H1 (cell line): ENCODE data around the gene LFNG. TPM values are rescaled to one million over a fixed set of nuclear protein-coding genes. Genes with fewer than 3 reads are reported as not detected.

Experiments
- CTCF ChIA-PET: fragments of 300-600 bp; sonication (Branson Sonifier 250); formaldehyde crosslinking; loops from one replicate; lab custom pipeline; 2021; ENCODE audit not compliant: partially characterized antibody; lab: Charles Lee
- POLR2A ChIA-PET: fragments of 300-600 bp; sonication (Branson Sonifier 250); formaldehyde crosslinking; loops from one replicate; lab custom pipeline; 2021; ENCODE audit warnings: inconsistent platforms; ENCODE audit not compliant: partially characterized antibody; lab: Charles Lee
- DNase-seq, 2 experiments: peaks; one replicate each; pipeline versions ENCODE4 v3.0.0 to v3.0.0-alpha.2; 2010 to 2022; ENCODE audit warnings: low spot score in 2 of 2, low read depth in 1 of 2, mixed read lengths in 1 of 2
- FAIRE-seq: peaks from 2 replicates; lab custom pipeline; 2011; peaks lifted over from hg19 to GRCh38; lab: Jason Lieb, UNC
- H2AFZ ChIP-seq: 2 replicates; pipeline ENCODE4 v1.8.1; 2012; ENCODE audit warnings: low read length, inconsistent platforms
- H2AK5ac ChIP-seq: 2 replicates; pipeline ENCODE4 v1.6.1; 2013; ENCODE audit warnings: low read depth, low read length
- H2BK120ac ChIP-seq: replicated peaks from 2 replicates; pipeline ENCODE3; 2013; ENCODE audit warnings: low read depth, low read length, inconsistent platforms
- H2BK12ac ChIP-seq: 2 replicates; pipeline ENCODE4 v1.6.1; 2013; ENCODE audit warnings: low read depth, low read length
- H2BK15ac ChIP-seq: 2 replicates; pipeline ENCODE4 v1.6.1; 2013; ENCODE audit warnings: low read length
- H2BK20ac ChIP-seq: 2 replicates; pipeline ENCODE4 v1.6.1; 2013; ENCODE audit warnings: low read length
- H2BK5ac ChIP-seq: 2 replicates; pipeline ENCODE4 v1.6.1; 2013; ENCODE audit warnings: low read depth, low read length
- H3K14ac ChIP-seq: 2 replicates; pipeline ENCODE4 v1.6.1; 2013; ENCODE audit warnings: inconsistent platforms; ENCODE audit not compliant: insufficient read length
- H3K18ac ChIP-seq: 2 replicates; pipeline ENCODE4 v1.6.1; 2013; ENCODE audit warnings: low read length; ENCODE audit errors: extremely low read depth
- H3K23ac ChIP-seq: 2 replicates; pipeline ENCODE4 v1.6.1; 2013; ENCODE audit warnings: inconsistent platforms; ENCODE audit not compliant: insufficient read length
- H3K23me2 ChIP-seq: 2 replicates; pipeline ENCODE4 v1.6.1; 2013; ENCODE audit warnings: low read depth, low read length
- H3K27ac ChIP-seq: 2 replicates; pipeline ENCODE4 v1.6.1; 2011; ENCODE audit warnings: low read depth, low read length, inconsistent platforms
- H3K27me3 ChIP-seq, 4 experiments: replicated peaks in 1 of 4; 1 replicate in 1 of 4; 2 replicates in 3 of 4; pipeline versions ENCODE4 v1.6.1 to v1.8.1; 2011 to 2013; ENCODE audit warnings: low read length in 3 of 4, mild to moderate bottlenecking in 3 of 4, inconsistent platforms in 2 of 4, mixed read lengths in 2 of 4, moderate library complexity in 1 of 4; ENCODE audit not compliant: control insufficient read depth in 3 of 4, insufficient read depth in 3 of 4; ENCODE audit errors: extremely low read depth in 1 of 4
- H3K36me3 ChIP-seq, 4 experiments: 2 replicates each; pipeline versions ENCODE4 v1.6.1 to v1.8.1; 2011 to 2013; ENCODE audit warnings: mild to moderate bottlenecking in 4 of 4, low read length in 3 of 4, moderate library complexity in 2 of 4, control low read depth in 1 of 4, inconsistent platforms in 1 of 4; ENCODE audit not compliant: insufficient read depth in 4 of 4, control insufficient read depth in 2 of 4
- H3K4ac ChIP-seq: replicated peaks from 2 replicates; pipeline ENCODE3; 2013; ENCODE audit warnings: low read length, low read depth, mixed read lengths, inconsistent platforms; ENCODE audit not compliant: insufficient read length
- H3K4me1 ChIP-seq, 4 experiments: replicated peaks in 1 of 4; 1 replicate in 1 of 4; 2 replicates in 3 of 4; pipeline versions ENCODE4 v1.6.1 to v1.8.1; 2011 to 2013; ENCODE audit warnings: low read length in 3 of 4, inconsistent platforms in 2 of 4, mixed read lengths in 1 of 4; ENCODE audit not compliant: insufficient read depth in 4 of 4, control insufficient read depth in 3 of 4
- H3K4me2 ChIP-seq, 2 experiments: 2 replicates each; pipeline versions ENCODE4 v1.6.1 to v1.8.1; 2011 to 2013; ENCODE audit warnings: low read depth in 2 of 2, low read length in 2 of 2, control low read depth in 1 of 2, inconsistent platforms in 1 of 2, mild to moderate bottlenecking in 1 of 2; ENCODE audit not compliant: insufficient read depth in 1 of 2
- H3K4me3 ChIP-seq, 4 experiments: fragments of 200-600, 300-600 bp in 1 of 4; sonication (generic), shearing (Covaris generic), sonication (Bioruptor Twin) in 1 of 4; 2 replicates each; pipeline versions ENCODE4 v1.5.1 to v1.8.1; 2011 to 2016; ENCODE audit warnings: low read length in 4 of 4, low read depth in 3 of 4, control low read depth in 2 of 4, inconsistent platforms in 2 of 4, mild to moderate bottlenecking in 2 of 4, mixed read lengths in 1 of 4, moderate library complexity in 1 of 4; ENCODE audit not compliant: insufficient read depth in 2 of 4; ENCODE audit errors: extremely low read depth in 1 of 4
- H3K56ac ChIP-seq: replicated peaks from 2 replicates; pipeline ENCODE3; 2013; ENCODE audit warnings: low read depth, mild to moderate bottlenecking, mixed read lengths, low read length, inconsistent platforms; ENCODE audit not compliant: insufficient read length
- H3K79me1 ChIP-seq: 2 replicates; pipeline ENCODE4 v1.6.1; 2013; ENCODE audit warnings: low read depth, low read length, control low read depth
- H3K79me2 ChIP-seq, 2 experiments: 2 replicates each; pipeline versions ENCODE4 v1.6.1 to v1.8.1; 2012 to 2013; ENCODE audit warnings: low read length in 2 of 2, mild to moderate bottlenecking in 2 of 2, inconsistent platforms in 1 of 2; ENCODE audit not compliant: insufficient read depth in 2 of 2, control insufficient read depth in 1 of 2
- H3K9ac ChIP-seq, 4 experiments: replicated peaks in 1 of 4; 1 replicate in 1 of 4; 2 replicates in 3 of 4; pipeline versions ENCODE4 v1.6.1 to v1.8.1; 2011 to 2013; ENCODE audit warnings: low read depth in 3 of 4, low read length in 3 of 4, control low read depth in 2 of 4, mild to moderate bottlenecking in 2 of 4, moderate library complexity in 2 of 4, inconsistent platforms in 1 of 4; ENCODE audit errors: extremely low read depth in 1 of 4
- H3K9me3 ChIP-seq, 2 experiments: 2 replicates each; pipeline versions ENCODE4 v1.6.1 to v1.8.1; 2012 to 2013; ENCODE audit warnings: mild to moderate bottlenecking in 2 of 2, moderate library complexity in 2 of 2, control low read depth in 1 of 2, inconsistent platforms in 1 of 2, low read depth in 1 of 2, low read length in 1 of 2, mixed read lengths in 1 of 2; ENCODE audit not compliant: insufficient read depth in 2 of 2
- H4K20me1 ChIP-seq, 2 experiments: replicated peaks in 1 of 2; 2 replicates each; pipeline versions ENCODE3 to v1.8.1; 2011 to 2013; ENCODE audit warnings: inconsistent platforms in 2 of 2, low read length in 2 of 2, mild to moderate bottlenecking in 1 of 2; ENCODE audit not compliant: insufficient read depth in 2 of 2, control insufficient read depth in 1 of 2
- H4K5ac ChIP-seq: 2 replicates; pipeline ENCODE4 v1.6.1; 2013; ENCODE audit warnings: low read length, low read depth, mixed read lengths, inconsistent platforms; ENCODE audit not compliant: insufficient read length
- H4K8ac ChIP-seq: 2 replicates; pipeline ENCODE4 v1.8.0; 2013; ENCODE audit warnings: mild to moderate bottlenecking, moderate library complexity, low read length, inconsistent platforms; ENCODE audit not compliant: insufficient read depth; ENCODE audit errors: extremely low read depth
- H4K91ac ChIP-seq: replicated peaks from 2 replicates; pipeline ENCODE3; 2013; ENCODE audit warnings: low read length, mixed read lengths, inconsistent platforms; ENCODE audit not compliant: insufficient read length
- CTCF ChIP-seq, 3 experiments: IDR thresholded peaks; 1 replicate in 2 of 3; 2 replicates in 1 of 3; pipeline versions ENCODE4 v1.5.1 to v1.6.1; 2011; ENCODE audit warnings: low read length in 3 of 3, mild to moderate bottlenecking in 3 of 3, inconsistent platforms in 2 of 3, low read depth in 1 of 3, moderate library complexity in 1 of 3; ENCODE audit not compliant: insufficient read depth in 1 of 3; ENCODE audit errors: control extremely low read depth in 1 of 3
- EGR1 ChIP-seq: IDR thresholded peaks from 2 replicates; pipeline ENCODE4 v1.6.1; 2011; ENCODE audit warnings: low read depth, low read length, borderline replicate concordance
- GABPA ChIP-seq: IDR thresholded peaks from 2 replicates; pipeline ENCODE4 v1.6.1; 2011; ENCODE audit warnings: mild to moderate bottlenecking, low read length, moderate library complexity, borderline replicate concordance; ENCODE audit not compliant: insufficient read depth
- GTF2F1 ChIP-seq: IDR thresholded peaks from 2 replicates; pipeline ENCODE4 v1.6.1; 2012; ENCODE audit warnings: low read depth, low read length, improper control_type of control experiment, borderline replicate concordance
- JUND ChIP-seq: IDR thresholded peaks from 2 replicates; pipeline ENCODE4 v1.6.1; 2011; ENCODE audit warnings: mild to moderate bottlenecking, improper control_type of control experiment, low read length
- KDM5A ChIP-seq: fragments of 200-600 bp; IDR thresholded peaks from 2 replicates; pipeline ENCODE4 v1.7.1; 2012; ENCODE audit warnings: mild to moderate bottlenecking, low read length, inconsistent platforms, mixed read lengths
- MAX ChIP-seq: IDR thresholded peaks from 2 replicates; pipeline ENCODE4 v1.6.1; 2012; ENCODE audit warnings: inconsistent platforms
- POLR2A ChIP-seq, 2 experiments: IDR thresholded peaks; 1 replicate in 1 of 2; 2 replicates in 1 of 2; pipeline ENCODE4 v1.6.1; 2011; ENCODE audit warnings: low read depth in 2 of 2, low read length in 2 of 2, mild to moderate bottlenecking in 2 of 2; ENCODE audit errors: control extremely low read depth in 1 of 2
- SP1 ChIP-seq: IDR thresholded peaks from 2 replicates; pipeline ENCODE4 v1.6.1; 2011; ENCODE audit warnings: low read depth, low read length
- WGBS, 2 experiments: shearing (Covaris generic) in 1 of 2; methylation state at CpG; one replicate each; pipeline versions ENCODE4 v1.1.6 to v1.1.7; 2013 to 2015; ENCODE audit warnings: low lambda C conversion rate in 2 of 2, mixed read lengths in 2 of 2, inconsistent platforms in 1 of 2, low coverage in 1 of 2, missing lambda C conversion rate in 1 of 2; ENCODE audit not compliant: insufficient replicate concordance in 2 of 2, insufficient coverage in 1 of 2, insufficient read length in 1 of 2; ENCODE audit errors: extremely low coverage in 1 of 2, missing lambda C conversion rate in 1 of 2; 5-methylcytosine and 5-hydroxymethylcytosine counted together
- polyA plus RNA-seq, 7 experiments: library from polyadenylated mRNA; depleted of rRNA in 3 of 7; stranded (reverse) in 5 of 7; unstranded in 2 of 7; fragments of >200 nt in 5 of 7; fragments of 200-250 nt in 2 of 7; gene quantifications; 1 replicate in 5 of 7; 2 replicates in 1 of 7; 4 replicates in 1 of 7; pipeline versions ENCODE4 v1.2.1 to v1.2.3, GENCODE V29; 2011 to 2013; ENCODE audit warnings: missing spikeins in 2 of 7, mixed read lengths in 2 of 7
- total RNA-seq: library from RNA; stranded (reverse); fragmentation: NEBNext Ultra II Directional; extraction: Animal tissue kit (Norgen Biotek cat#: 25700); gene quantifications from 2 replicates; pipeline ENCODE4 v1.2.1, GENCODE V29; 2021

The LFNG gene
- total and polyA plus RNA-seq, 2 of the 8 experiments (the other 6 are each of a cell fraction or from before 2014, with no cell fraction given): 31.6 to 35.6 TPM

DNA sequence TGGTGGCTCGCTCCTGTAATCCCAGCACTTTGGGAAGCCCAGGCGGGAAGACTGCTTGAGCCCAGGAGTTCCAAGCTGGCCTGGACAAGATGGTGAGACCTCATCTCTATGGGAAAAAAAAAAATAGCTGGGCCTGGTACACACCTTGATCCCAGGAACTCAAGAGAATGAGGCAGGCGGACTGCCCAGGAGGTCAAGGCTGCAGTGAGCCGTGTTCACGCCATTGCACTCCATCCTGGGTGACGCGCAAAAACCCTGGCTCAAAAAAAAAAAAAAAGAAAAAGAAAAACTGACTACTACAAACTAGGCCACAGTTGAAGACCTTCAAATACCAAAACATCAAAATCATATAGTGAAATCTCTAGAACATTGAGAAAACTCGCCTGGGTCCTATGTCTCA, 31.8 kb downstream of the LFNG start:
- Histone ChIP-seq H4K20me1 (peaks cover 4 to 13% of the 10 kb centered on the region in 2 experiments), H3K23me2 (peaks cover 5% of the 10 kb centered on the region; the same call in 1 of the 2 replicates), H3K4me3 (no peak overlapping the region), H3K4me1 (peaks cover 4 to 11% (median 6%) of the 10 kb centered on the region in 4 experiments), H2BK12ac (no peak overlapping the region), H3K79me2 (peaks cover 0 to 21% of the 10 kb centered on the region in 2 experiments; a peak in 1 of 4 replicates), H3K9me3 (no peaks in the 10 kb centered on the region), H3K9ac (no peak overlapping the region), H3K4me2 (no peak overlapping the region), H3K23ac (no peak overlapping the region), H3K27me3 (no peaks in the 10 kb centered on the region), H2BK5ac (no peak overlapping the region), H3K18ac (no peak overlapping the region), H3K14ac (no peak overlapping the region), H2AFZ (no peak overlapping the region), H3K36me3 (peaks cover 6 to 20% (median 7%) of the 10 kb centered on the region in 4 experiments; a peak in 6 of 8 replicates), H3K27ac (no peak overlapping the region), H3K4ac (no peak overlapping the region), H3K56ac (no peak overlapping the region), H2AK5ac (no peak overlapping the region), H3K79me1 (no peaks in the 10 kb centered on the region), H4K5ac (no peak overlapping the region), H2BK20ac (no peak overlapping the region), H4K91ac (no peak overlapping the region), H4K8ac (no peak overlapping the region), H2BK120ac (no peak overlapping the region), H2BK15ac (no peak overlapping the region)
- POLR2A ChIA-PET: interaction anchor here (1.6 kb wide), 1 partner anchor 11 kb away, joined by 8 read pairs; no protein-coding TSS in a partner anchor
- FAIRE-seq: no peak
- no peak for DNase-seq
- WGBS, 2 experiments: 89% methylated on average over 8 of the region's 8 CpGs; no CpG with 5 or more reads in 1 of the 2 experiments
- CTCF ChIA-PET: interaction anchor here (0.6 to 1.9 kb wide), 8 partner anchors 10 to 153 kb away, joined by 3 to 11 read pairs (median 4); no protein-coding TSS in a partner anchor
- no peak for TF ChIP-seq POLR2A (IDR thresholded peaks at IDR 0.05; ENCODE audit: control extremely low read depth in 1 of 2, low read depth in 2 of 2, low read length in 2 of 2)
- no peak for TF ChIP-seq CTCF (IDR thresholded peaks at IDR 0.05; ENCODE audit: control extremely low read depth in 1 of 3, insufficient read depth in 1 of 3, low read depth in 1 of 3, low read length in 3 of 3)
- no peak for TF ChIP-seq SP1
- TF ChIP-seq JUND: no peak
- no peak for TF ChIP-seq MAX
- no peak for TF ChIP-seq EGR1
- no peak for TF ChIP-seq KDM5A
- TF ChIP-seq GTF2F1: no peak
- TF ChIP-seq GABPA: no peak
